ENCODE measurements around the gene ZNF827. TPM values are rescaled to one million over a fixed set of nuclear protein-coding genes. Genes with fewer than 3 reads are reported as not detected.

ZNF827 gene
- polyA plus RNA-seq, 1 donor (not counting 4 experiments of a cell fraction or from before 2014, with no cell fraction given) = 4.7 TPM

- no peaks in the 10 kb centered on the region for H4K20me1 ChIP-seq (ENCODE audit: control insufficient read depth, extremely low read depth, insufficient read depth, low read length)
- TF ChIP-seq, protein P1, sequence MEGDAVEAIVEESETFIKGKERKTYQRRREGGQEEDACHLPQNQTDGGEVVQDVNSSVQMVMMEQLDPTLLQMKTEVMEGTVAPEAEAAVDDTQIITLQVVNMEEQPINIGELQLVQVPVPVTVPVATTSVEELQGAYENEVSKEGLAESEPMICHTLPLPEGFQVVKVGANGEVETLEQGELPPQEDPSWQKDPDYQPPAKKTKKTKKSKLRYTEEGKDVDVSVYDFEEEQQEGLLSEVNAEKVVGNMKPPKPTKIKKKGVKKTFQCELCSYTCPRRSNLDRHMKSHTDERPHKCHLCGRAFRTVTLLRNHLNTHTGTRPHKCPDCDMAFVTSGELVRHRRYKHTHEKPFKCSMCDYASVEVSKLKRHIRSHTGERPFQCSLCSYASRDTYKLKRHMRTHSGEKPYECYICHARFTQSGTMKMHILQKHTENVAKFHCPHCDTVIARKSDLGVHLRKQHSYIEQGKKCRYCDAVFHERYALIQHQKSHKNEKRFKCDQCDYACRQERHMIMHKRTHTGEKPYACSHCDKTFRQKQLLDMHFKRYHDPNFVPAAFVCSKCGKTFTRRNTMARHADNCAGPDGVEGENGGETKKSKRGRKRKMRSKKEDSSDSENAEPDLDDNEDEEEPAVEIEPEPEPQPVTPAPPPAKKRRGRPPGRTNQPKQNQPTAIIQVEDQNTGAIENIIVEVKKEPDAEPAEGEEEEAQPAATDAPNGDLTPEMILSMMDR (optimal IDR thresholded peaks at IDR 0.05 in 1 of 3, IDR thresholded peaks at IDR 0.05 in 1 of 3, conservative IDR thresholded peaks at IDR 0.05 in 1 of 3; ENCODE audit: extremely low read depth in 1 of 3, insufficient read depth in 2 of 3, low read length in 3 of 3) = no peak
- TF ChIP-seq EZH2 (IDR thresholded peaks at IDR 0.05; ENCODE audit: low read length) = no peak
- no peaks in the 10 kb centered on the region for H3K27me3 ChIP-seq (ENCODE audit: control insufficient read depth, extremely low read depth, insufficient read depth, low read length)
- no peak overlapping the region for H3K4me2 ChIP-seq (ENCODE audit: control insufficient read depth, extremely low read depth, insufficient read depth, low read depth, low read length)
- no peaks in the 10 kb centered on the region for H3K9me1 ChIP-seq (ENCODE audit: control insufficient read depth, extremely low read depth, insufficient read depth, low read length)
- no peak overlapping the region for H2AFZ ChIP-seq (ENCODE audit: control insufficient read depth, low read length)
- no peak for DNase-seq (ENCODE audit: low read depth, low spot score)
- no peak overlapping the region for H3K4me3 ChIP-seq (ENCODE audit: control insufficient read depth in 2 of 3, extremely low read depth in 1 of 3, insufficient read depth in 2 of 3, low read depth in 1 of 3, low read length in 3 of 3)
- peaks cover 3% of the 10 kb centered on the region for H3K4me1 ChIP-seq (ENCODE audit: control insufficient read depth, extremely low read depth, insufficient read depth, low read length)
- no peaks in the 10 kb centered on the region for H3K79me2 ChIP-seq (ENCODE audit: control insufficient read depth, insufficient read depth, low read length)
- no peak overlapping the region for H3K9ac ChIP-seq (ENCODE audit: control insufficient read depth, extremely low read depth, insufficient read depth, low read length)
- FAIRE-seq = no peak
- peaks cover 0 to 2% of the 10 kb centered on the region in 2 experiments for H3K36me3 ChIP-seq (ENCODE audit: control insufficient read depth in 2 of 2, extremely low read depth in 1 of 2, insufficient read depth in 2 of 2, low read length in 2 of 2)
- H3K27ac ChIP-seq (ENCODE audit: control insufficient read depth, insufficient read depth, low read length) = no peak overlapping the region
- no peaks in the 10 kb centered on the region for H3K9me3 ChIP-seq (ENCODE audit: control insufficient read depth, low read depth, low read length)
- dilution Hi-C loops (cut with MboI; ENCODE audit: extremely low pct_ligation_motif_present, low sequenced_read_pairs) = no loop called here
Measured at GRCh38 chr4:145818011-145818410, 120.6 kb downstream of the ZNF827 start.

DNA sequence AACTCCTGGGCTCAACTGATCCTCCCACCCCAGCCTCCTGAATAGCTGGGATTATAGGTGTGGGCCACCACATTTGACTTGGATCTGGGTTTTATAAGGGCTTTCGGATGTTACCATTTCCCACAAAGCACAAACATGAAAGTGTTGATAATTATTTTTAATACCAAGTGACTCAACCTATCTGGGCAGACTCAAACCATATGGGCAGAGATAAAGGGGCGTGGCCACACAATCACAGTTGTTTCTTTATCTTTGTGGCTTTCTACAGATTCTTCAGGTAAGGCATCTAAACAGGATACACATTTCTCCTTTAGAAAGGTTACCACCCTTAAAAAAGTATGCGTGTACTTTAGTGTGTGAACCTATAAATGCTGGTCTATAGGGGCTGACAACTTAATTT, 122.5 kb downstream of the ZNF827 start:
- Histone ChIP-seq H3K4me1 (ENCODE audit: control insufficient read depth, extremely low read depth, insufficient read depth, low read length) (peaks cover 9% of the 10 kb centered on the region), H3K27ac (ENCODE audit: control insufficient read depth, insufficient read depth, low read length) (no peak overlapping the region), H3K79me2 (ENCODE audit: control insufficient read depth, insufficient read depth, low read length) (no peaks in the 10 kb centered on the region), H3K4me2 (ENCODE audit: control insufficient read depth, extremely low read depth, insufficient read depth, low read depth, low read length) (no peak overlapping the region), H3K4me3 (ENCODE audit: control insufficient read depth in 2 of 3, extremely low read depth in 1 of 3, insufficient read depth in 2 of 3, low read depth in 1 of 3, low read length in 3 of 3) (no peak overlapping the region), H3K9ac (ENCODE audit: control insufficient read depth, extremely low read depth, insufficient read depth, low read length) (no peak overlapping the region), H4K20me1 (ENCODE audit: control insufficient read depth, extremely low read depth, insufficient read depth, low read length) (no peaks in the 10 kb centered on the region), H3K9me3 (ENCODE audit: control insufficient read depth, low read depth, low read length) (peaks cover 2% of the 10 kb centered on the region), H3K36me3 (ENCODE audit: control insufficient read depth in 2 of 2, extremely low read depth in 1 of 2, insufficient read depth in 2 of 2, low read length in 2 of 2) (peaks cover 0 to 6% of the 10 kb centered on the region in 2 experiments), H3K9me1 (ENCODE audit: control insufficient read depth, extremely low read depth, insufficient read depth, low read length) (no peaks in the 10 kb centered on the region), H2AFZ (ENCODE audit: control insufficient read depth, low read length) (no peak overlapping the region), H3K27me3 (ENCODE audit: control insufficient read depth, extremely low read depth, insufficient read depth, low read length) (no peaks in the 10 kb centered on the region)
- dilution Hi-C loops (cut with MboI; ENCODE audit: extremely low pct_ligation_motif_present, low sequenced_read_pairs) = no loop called here
- TF ChIP-seq EZH2 (IDR thresholded peaks at IDR 0.05; ENCODE audit: low read length) = no peak
- TF ChIP-seq, protein P1 (optimal IDR thresholded peaks at IDR 0.05 in 1 of 3, IDR thresholded peaks at IDR 0.05 in 1 of 3, conservative IDR thresholded peaks at IDR 0.05 in 1 of 3; ENCODE audit: extremely low read depth in 1 of 3, insufficient read depth in 2 of 3, low read length in 3 of 3) = no peak
- no peak for FAIRE-seq
- DNase-seq (ENCODE audit: low read depth, low spot score) = no peak
